ENCODE measurements around the gene PDCD1LG2. TPM values are rescaled to one million over a fixed set of nuclear protein-coding genes. Genes with fewer than 3 reads are reported as not detected.

The PDCD1LG2 gene
- total RNA-seq, 6 experiments from 2014 or later = 0.49 to 2.4 (median 1.1) TPM

DNA sequence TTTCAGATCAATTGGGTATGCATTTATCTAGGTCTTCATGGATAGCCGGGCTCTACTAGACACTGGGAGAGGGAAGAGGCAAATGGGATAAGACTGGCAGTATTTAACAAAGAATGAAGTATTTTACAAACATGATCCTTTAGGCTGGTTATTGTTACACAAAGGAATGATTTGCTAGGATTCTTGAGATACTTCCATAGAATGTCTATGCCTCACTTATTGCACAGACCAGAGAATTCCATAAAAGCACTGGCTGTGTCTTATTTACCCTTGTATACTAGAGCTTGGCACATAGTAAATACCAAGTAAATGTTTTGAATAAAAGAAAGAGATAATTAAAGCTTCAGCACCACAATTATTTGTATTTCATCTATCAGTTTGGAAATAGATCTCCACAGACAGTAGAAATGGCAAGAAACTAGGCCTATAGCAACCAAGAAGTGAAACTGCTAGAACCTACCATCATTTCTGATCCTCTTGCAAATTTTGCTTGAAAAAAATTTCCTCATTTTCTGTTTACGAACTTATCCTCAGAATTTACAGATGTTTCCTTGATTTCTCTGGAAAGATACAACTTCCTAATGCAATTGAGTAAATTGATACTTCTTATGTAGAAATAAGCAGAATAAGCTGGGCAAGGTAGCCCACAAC is 3.8 kb downstream of the PDCD1LG2 start:
- Histone ChIP-seq H3K9me3 (no peaks in the 10 kb centered on the region), H3K36me3 (no peaks in the 10 kb centered on the region), H3K4me1 (no peaks in the 10 kb centered on the region), H3K27me3 (no peaks in the 10 kb centered on the region), H3K4me3 (no peak overlapping the region), H3K27ac (no peak overlapping the region)
- ATAC-seq (no peak), DNase-seq (no peak)
- WGBS (ENCODE audit: insufficient coverage, low coverage, low lambda C conversion rate, missing lambda C conversion rate) = 64% methylated on average over 2 of the region's 2 CpGs
- intact Hi-C loops (cut with DNase I) = no loop called here
- TF ChIP-seq, protein P1, sequence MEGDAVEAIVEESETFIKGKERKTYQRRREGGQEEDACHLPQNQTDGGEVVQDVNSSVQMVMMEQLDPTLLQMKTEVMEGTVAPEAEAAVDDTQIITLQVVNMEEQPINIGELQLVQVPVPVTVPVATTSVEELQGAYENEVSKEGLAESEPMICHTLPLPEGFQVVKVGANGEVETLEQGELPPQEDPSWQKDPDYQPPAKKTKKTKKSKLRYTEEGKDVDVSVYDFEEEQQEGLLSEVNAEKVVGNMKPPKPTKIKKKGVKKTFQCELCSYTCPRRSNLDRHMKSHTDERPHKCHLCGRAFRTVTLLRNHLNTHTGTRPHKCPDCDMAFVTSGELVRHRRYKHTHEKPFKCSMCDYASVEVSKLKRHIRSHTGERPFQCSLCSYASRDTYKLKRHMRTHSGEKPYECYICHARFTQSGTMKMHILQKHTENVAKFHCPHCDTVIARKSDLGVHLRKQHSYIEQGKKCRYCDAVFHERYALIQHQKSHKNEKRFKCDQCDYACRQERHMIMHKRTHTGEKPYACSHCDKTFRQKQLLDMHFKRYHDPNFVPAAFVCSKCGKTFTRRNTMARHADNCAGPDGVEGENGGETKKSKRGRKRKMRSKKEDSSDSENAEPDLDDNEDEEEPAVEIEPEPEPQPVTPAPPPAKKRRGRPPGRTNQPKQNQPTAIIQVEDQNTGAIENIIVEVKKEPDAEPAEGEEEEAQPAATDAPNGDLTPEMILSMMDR (IDR thresholded peaks at IDR 0.05) = no peak
- no peak for TF ChIP-seq POLR2A (IDR thresholded peaks at IDR 0.05)

GRCh38 chr9:5514617-5515260 is 4.4 kb downstream of the PDCD1LG2 start:
- Histone ChIP-seq H3K36me3 (no peaks in the 10 kb centered on the region), H3K4me3 (no peak overlapping the region), H3K27ac (no peak overlapping the region), H3K9me3 (no peaks in the 10 kb centered on the region), H3K4me1 (no peaks in the 10 kb centered on the region), H3K27me3 (no peaks in the 10 kb centered on the region)
- intact Hi-C loops (cut with DNase I) = no loop called here
- no peak for DNase-seq
- TF ChIP-seq, protein P1 (IDR thresholded peaks at IDR 0.05) = no peak
- no peak for TF ChIP-seq POLR2A (IDR thresholded peaks at IDR 0.05)
- no peak for ATAC-seq
- 72% methylated on average over 6 of the region's 6 CpGs for WGBS (ENCODE audit: insufficient coverage, low coverage, low lambda C conversion rate, missing lambda C conversion rate)

DNA sequence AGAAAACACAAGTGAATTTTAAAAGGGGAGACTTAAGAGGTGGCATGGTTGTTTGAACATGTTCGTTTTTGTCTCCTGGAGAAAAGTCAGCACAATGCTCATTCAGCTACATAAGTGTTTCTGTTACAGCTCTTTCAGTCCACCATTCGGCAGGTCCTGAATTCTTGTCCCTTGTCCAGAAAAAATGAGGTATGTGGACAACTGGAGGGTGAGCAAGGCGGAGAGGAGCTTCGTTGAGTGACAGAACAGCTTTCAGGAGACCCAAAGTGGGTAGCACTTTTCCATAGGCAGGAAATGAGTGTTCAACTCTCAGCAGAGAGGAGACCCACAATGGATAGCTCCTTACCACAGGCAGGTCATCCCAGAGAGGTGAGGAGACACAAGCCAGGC is 4.9 kb downstream of the PDCD1LG2 start:
- H3K9me3 ChIP-seq = no peaks in the 10 kb centered on the region
- TF ChIP-seq, protein P1 (IDR thresholded peaks at IDR 0.05) = no peak
- TF ChIP-seq POLR2A (IDR thresholded peaks at IDR 0.05) = no peak
- no peaks in the 10 kb centered on the region for H3K4me1 ChIP-seq
- H3K36me3 ChIP-seq = no peaks in the 10 kb centered on the region
- H3K4me3 ChIP-seq = no peak overlapping the region
- ATAC-seq = no peak
- H3K27ac ChIP-seq = no peak overlapping the region
- no peaks in the 10 kb centered on the region for H3K27me3 ChIP-seq
- intact Hi-C loops (cut with DNase I) = no loop called here
- no peak for DNase-seq
- whole genome bisulfite sequencing (ENCODE audit: insufficient coverage, low coverage, low lambda C conversion rate, missing lambda C conversion rate) = 70% methylated on average over 3 of the region's 4 CpGs

GRCh38 chr9:5516453-5517220 is 6.3 kb downstream of the PDCD1LG2 start:
- Histone ChIP-seq H3K4me3 (no peak overlapping the region), H3K4me1 (no peaks in the 10 kb centered on the region), H3K36me3 (no peaks in the 10 kb centered on the region), H3K27me3 (no peaks in the 10 kb centered on the region), H3K27ac (no peak overlapping the region), H3K9me3 (peaks cover 0 to 3% (median 0%) of the 10 kb centered on the region in 4 donors)
- no peak for TF ChIP-seq POLR2A (IDR thresholded peaks at IDR 0.05)
- TF ChIP-seq, protein P1 (IDR thresholded peaks at IDR 0.05) = no peak
- DNase-seq (no peak), ATAC-seq (peak in 1 of 4 donors; percentile 45)
- 80% methylated on average over 1 of the region's 10 CpGs for WGBS (ENCODE audit: insufficient coverage, low coverage, low lambda C conversion rate, missing lambda C conversion rate)
- intact Hi-C loops (cut with DNase I) = no loop called here

All from right lobe of liver (tissue), 6 donors.